Osteoblast (primary cell): ENCODE measurements around the gene TOLLIP. TPM values are rescaled to one million over a fixed set of nuclear protein-coding genes. Genes with fewer than 3 reads are reported as not detected.
A peak's percentile ranks its signal among the peaks of the same experiment; 100 is the strongest.

ENCODE experiments used
- DNase-seq: peaks from one replicate; pipeline ENCODE4 v3.0.0; 2011; ENCODE audit warnings: low spot score, mixed read lengths; ENCODE audit not compliant: insufficient read length; ENCODE audit errors: missing footprints
- H2AFZ ChIP-seq: 2 replicates; pipeline ENCODE4 v1.6.0; 2011; ENCODE audit warnings: mild to moderate bottlenecking, low read length
- H3K27ac ChIP-seq: 2 replicates; pipeline ENCODE4 v1.5.1; 2011; ENCODE audit warnings: mild to moderate bottlenecking, low read depth, low read length, moderate library complexity
- H3K27me3 ChIP-seq: 2 replicates; pipeline ENCODE4 v1.6.0; 2012; ENCODE audit warnings: mild to moderate bottlenecking, control low read depth, inconsistent platforms, low read length, moderate library complexity; ENCODE audit not compliant: insufficient read depth
- H3K36me3 ChIP-seq: 2 replicates; pipeline ENCODE4 v1.5.1; 2011; ENCODE audit warnings: mild to moderate bottlenecking, low read length, control low read depth, moderate library complexity; ENCODE audit not compliant: insufficient read depth
- H3K4me1 ChIP-seq: 2 replicates; pipeline ENCODE4 v1.5.1; 2011; ENCODE audit warnings: mild to moderate bottlenecking, low read length, control low read depth, moderate library complexity; ENCODE audit not compliant: insufficient read depth
- H3K4me2 ChIP-seq: 2 replicates; pipeline ENCODE4 v1.6.0; 2011; ENCODE audit warnings: mild to moderate bottlenecking, low read length; ENCODE audit not compliant: insufficient read depth
- H3K4me3 ChIP-seq: fragments of 200-600 bp; sonication (generic); 3 replicates; pipeline ENCODE4 v1.5.1; 2012; ENCODE audit warnings: mild to moderate bottlenecking, low read length, inconsistent platforms; ENCODE audit not compliant: insufficient read depth
- H3K79me2 ChIP-seq: 2 replicates; pipeline ENCODE4 v1.6.0; 2012; ENCODE audit warnings: mild to moderate bottlenecking, low read length, control low read depth, inconsistent platforms; ENCODE audit not compliant: insufficient read depth
- H3K9me3 ChIP-seq: 2 replicates; pipeline ENCODE4 v1.5.1; 2011; ENCODE audit warnings: low read depth, low read length, control low read depth
- H4K20me1 ChIP-seq: 2 replicates; pipeline ENCODE4 v1.6.0; 2012; ENCODE audit warnings: mild to moderate bottlenecking, low read length, control low read depth; ENCODE audit not compliant: insufficient read depth
- CTCF ChIP-seq: IDR thresholded peaks from 2 replicates; pipeline ENCODE4 v1.5.1; 2011; ENCODE audit warnings: mild to moderate bottlenecking, low read depth, low read length, moderate library complexity; ENCODE audit errors: extremely low read depth
- total RNA-seq: library from RNA; depleted of rRNA; stranded (reverse); fragments of >200 nt; gene quantifications from 2 replicates; pipeline ENCODE4 v1.2.3, GENCODE V29; 2012

TOLLIP gene
- total RNA-seq, 1 donor = 30.8 TPM

DNA sequence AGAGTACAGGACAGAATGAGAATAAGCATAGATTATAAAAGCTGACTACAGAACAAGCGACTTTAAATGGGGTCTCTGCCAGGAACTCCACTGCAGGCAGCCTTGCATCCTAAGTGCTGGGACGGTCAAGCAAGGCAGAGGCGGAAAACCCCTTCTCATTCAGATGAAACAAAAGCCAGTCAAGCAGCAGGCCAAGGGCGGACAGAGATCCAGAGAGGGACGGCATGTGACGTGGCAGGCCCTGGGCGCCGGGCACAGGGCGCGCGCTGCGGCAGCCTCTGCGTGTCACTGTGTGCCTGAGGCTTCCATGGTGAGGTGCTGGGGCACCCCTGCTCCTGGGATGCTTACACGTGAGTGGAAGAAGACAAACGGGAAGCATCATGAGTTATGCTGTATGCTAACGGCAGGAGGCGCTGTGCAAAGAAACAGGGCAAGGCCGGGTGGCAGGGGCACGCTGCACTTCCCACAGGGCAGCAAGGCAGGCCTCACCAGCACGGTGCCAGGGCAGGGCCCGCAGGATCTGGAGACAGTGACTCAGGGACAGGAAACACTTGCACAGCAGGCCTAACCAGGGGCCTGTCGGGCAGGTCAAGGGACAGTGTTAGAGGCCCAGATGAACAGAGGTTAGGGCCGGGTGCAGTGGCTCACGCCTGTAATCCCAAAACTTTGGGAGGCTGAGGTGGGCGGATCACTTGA is 6.2 kb downstream of the TOLLIP start:
- Histone ChIP-seq H3K36me3 (peaks cover 11% of the 10 kb centered on the region), H3K27me3 (no peaks in the 10 kb centered on the region), H2AFZ (no peak overlapping the region), H3K79me2 (peaks cover 98% of the 10 kb centered on the region), H3K4me3 (no peak overlapping the region), H3K27ac (no peak overlapping the region), H3K9me3 (no peaks in the 10 kb centered on the region), H3K4me2 (no peak overlapping the region), H3K4me1 (peaks cover 11% of the 10 kb centered on the region), H4K20me1 (peaks cover 88% of the 10 kb centered on the region)
- peak; percentile 89 for DNase-seq
- TF ChIP-seq CTCF = peak; percentile 28

GRCh38 chr11:1302461-1303125 is 6.8 kb downstream of the TOLLIP start:
- no peak for TF ChIP-seq CTCF
- H3K36me3 ChIP-seq = peaks cover 16% of the 10 kb centered on the region
- H3K27me3 ChIP-seq = no peaks in the 10 kb centered on the region
- peaks cover 98% of the 10 kb centered on the region for H3K79me2 ChIP-seq
- no peak overlapping the region for H3K4me2 ChIP-seq
- peaks cover 88% of the 10 kb centered on the region for H4K20me1 ChIP-seq
- DNase-seq = peak; percentile 37
- H3K9me3 ChIP-seq = no peaks in the 10 kb centered on the region
- no peak overlapping the region for H3K27ac ChIP-seq
- peaks cover 7% of the 10 kb centered on the region for H3K4me1 ChIP-seq
- H3K4me3 ChIP-seq = no peak overlapping the region
- no peak overlapping the region for H2AFZ ChIP-seq

- H3K79me2 ChIP-seq = peaks cover 98% of the 10 kb centered on the region
- peaks cover 88% of the 10 kb centered on the region for H4K20me1 ChIP-seq
These were observed 7.4 kb downstream of the TOLLIP start for GRCh38 chr11:1302041-1302460.

More at GRCh38 chr11:1302041-1302460, 7.4 kb downstream of the TOLLIP start:
- DNase-seq = peak; percentile 10
- TF ChIP-seq CTCF = no peak
- Histone ChIP-seq H2AFZ (no peak overlapping the region), H3K4me3 (no peak overlapping the region), H3K27ac (no peak overlapping the region), H3K4me1 (peaks cover 7% of the 10 kb centered on the region), H3K36me3 (peaks cover 16% of the 10 kb centered on the region), H3K9me3 (no peaks in the 10 kb centered on the region), H3K27me3 (no peaks in the 10 kb centered on the region), H3K4me2 (no peak overlapping the region)
